HCT116 (cell line): ENCODE measurements around the gene CLDN12.

Experiments
- POLR2AphosphoS5 ChIP-seq: IDR thresholded peaks from 2 replicates; pipeline ENCODE4 v1.6.1; 2011; ENCODE audit warnings: mild to moderate bottlenecking, low read depth, low read length, moderate library complexity
- TF ChIP-seq, protein P1 (sequence below): IDR thresholded peaks from 2 replicates; pipeline ENCODE4 v1.6.1; 2012

DNA sequence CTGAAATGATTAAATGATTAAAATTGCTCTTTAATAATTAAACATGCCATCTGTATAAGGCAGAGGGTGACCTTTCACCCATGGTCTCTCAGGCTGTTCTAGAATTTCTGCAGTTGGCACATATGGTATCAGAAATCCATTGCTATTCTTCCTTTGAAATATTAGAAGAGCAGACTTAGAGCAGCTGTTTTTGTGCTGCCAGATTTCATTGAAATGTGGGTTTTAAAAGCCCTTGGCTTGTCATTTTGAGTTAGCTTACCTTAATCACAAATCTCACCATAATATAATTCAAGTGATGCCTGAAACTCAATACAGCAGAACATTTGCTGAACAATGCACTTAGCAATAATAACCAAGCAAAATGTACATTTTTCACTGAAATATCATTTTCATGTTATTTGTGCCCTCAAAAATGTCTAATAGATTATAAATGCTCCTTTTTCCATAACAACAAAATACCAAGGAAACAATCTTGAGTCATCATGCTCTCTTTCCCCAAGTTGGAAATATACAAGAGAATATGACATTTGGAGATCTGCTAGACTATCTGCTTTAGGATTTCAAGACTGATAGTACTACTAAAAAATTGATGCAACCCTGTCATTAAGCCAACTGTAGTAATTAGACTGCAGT lies 50.1 kb downstream of the CLDN12 start:
- no peak for TF ChIP-seq POLR2AphosphoS5
- TF ChIP-seq, protein P1, sequence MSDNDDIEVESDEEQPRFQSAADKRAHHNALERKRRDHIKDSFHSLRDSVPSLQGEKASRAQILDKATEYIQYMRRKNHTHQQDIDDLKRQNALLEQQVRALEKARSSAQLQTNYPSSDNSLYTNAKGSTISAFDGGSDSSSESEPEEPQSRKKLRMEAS = no peak
